SHP77 treated with DMSO at 0.1 percent for 48 hours (cell line): ENCODE results near the gene TMEM125.

Experiments used
- DNase-seq: peaks from one replicate; lab custom pipeline; 2025; lab: John Stamatoyannopoulos, UW

TMEM125 gene

DNA sequence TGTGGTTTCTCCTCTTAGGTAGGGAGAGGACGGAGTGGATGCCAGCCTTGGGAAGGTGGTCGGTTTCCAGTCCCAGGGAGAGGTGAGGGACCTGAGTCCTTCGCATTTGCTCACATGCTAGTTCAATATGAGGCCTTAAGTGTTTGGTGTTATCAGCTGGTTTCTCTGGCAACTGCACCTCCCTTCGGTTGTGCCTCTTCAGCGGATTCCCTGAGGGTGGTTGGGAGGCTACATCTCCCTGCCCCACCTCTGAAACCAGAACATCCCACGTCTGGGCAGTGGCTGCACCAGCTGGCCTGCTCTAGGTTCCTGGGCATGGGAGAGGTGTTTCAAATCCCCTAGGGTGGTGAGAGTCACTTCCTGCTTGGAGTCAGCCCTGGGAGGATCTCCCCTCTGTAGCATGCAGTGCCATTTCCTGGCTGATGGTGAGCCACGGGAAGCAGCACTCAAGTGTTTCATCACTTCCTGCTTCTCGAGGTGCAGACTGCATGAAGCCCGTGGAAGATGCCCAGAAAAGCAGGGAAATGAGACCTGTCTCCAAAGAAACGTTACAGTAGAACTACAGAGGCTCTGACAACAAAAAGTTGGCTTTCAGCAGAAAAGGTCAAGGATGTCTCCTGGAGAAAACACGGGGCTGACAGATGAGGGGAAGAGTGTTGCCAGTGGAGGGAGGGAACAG lies 4.5 kb downstream of the TMEM125 start:
- DNase-seq: no peak

DNA sequence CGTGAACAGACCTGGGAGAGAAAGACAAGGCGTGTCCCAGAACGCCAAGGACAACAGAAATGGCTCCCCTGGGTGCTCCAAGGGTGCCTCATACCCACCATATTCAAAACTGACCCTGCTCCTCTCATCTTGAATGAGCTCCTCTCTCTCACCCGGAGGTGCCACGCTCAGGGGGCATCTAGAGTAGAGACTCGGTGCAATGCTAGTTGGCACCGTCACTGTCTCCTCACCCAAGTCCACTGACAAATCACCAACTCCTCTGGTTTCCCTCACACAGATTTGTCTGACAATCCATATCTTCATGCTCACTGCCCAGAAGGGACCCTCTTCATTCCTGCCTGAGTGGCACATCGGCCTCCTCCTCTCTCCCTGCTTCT lies 5.0 kb downstream of the TMEM125 start:
- DNase-seq: no peak

DNA sequence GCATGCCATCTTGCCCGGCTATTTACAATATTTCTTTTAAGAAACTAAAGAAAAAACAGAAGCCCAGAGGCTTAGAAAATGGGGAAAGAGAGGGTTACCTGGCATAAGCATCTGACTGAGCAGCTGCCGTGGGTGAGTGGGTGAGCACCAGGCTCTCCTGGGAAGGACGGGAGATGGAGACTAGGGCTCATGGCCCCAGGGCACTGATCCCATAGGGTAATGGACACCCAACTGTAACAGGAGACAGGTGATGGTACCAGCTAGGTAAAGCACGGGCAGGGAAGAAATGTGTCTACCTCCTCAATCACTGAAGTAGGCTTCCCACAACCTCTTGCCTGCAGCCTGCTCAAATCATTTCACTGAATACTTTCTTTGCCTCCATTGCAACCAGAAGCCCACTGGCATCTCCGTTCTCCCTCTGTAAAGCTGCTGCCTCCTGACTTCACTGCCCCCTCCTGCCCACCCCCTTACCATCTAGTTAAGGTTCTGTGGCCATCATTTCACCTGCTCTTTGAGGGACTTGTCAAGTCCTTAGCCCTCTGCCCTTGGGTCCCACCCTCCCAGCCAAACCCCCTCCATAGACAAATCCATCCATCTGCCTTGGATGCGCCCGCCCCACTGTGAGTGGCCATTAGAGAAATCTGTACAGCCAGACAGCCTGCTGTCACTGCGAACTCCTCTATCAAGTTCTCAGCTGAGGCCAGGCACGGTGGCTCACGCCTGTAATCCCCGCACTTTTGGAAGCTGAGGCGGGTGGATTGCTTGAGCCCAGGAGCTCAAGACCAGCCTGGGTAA lies 6.2 kb downstream of the TMEM125 start:
- DNase-seq: no peak

DNA sequence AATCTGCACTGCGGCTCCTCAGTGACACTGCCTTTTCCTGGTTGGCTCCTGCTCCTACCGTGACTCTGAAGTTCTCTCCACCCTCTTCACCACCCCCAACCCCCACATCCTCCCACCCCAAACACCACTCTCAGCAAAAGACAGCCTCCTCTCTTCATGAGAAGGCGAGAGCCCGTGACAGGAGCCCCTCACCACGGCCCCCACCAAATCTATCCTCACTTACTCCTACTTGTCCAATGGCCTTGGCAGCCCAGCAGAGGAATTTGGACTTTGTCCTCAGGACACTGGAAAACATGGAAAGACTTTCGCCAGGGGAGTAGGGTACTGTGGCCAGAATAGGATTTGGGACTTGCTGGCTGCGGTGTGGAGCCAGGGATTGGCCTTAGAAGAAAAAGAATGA lies 6.9 kb downstream of the TMEM125 start:
- DNase-seq: no peak

DNA sequence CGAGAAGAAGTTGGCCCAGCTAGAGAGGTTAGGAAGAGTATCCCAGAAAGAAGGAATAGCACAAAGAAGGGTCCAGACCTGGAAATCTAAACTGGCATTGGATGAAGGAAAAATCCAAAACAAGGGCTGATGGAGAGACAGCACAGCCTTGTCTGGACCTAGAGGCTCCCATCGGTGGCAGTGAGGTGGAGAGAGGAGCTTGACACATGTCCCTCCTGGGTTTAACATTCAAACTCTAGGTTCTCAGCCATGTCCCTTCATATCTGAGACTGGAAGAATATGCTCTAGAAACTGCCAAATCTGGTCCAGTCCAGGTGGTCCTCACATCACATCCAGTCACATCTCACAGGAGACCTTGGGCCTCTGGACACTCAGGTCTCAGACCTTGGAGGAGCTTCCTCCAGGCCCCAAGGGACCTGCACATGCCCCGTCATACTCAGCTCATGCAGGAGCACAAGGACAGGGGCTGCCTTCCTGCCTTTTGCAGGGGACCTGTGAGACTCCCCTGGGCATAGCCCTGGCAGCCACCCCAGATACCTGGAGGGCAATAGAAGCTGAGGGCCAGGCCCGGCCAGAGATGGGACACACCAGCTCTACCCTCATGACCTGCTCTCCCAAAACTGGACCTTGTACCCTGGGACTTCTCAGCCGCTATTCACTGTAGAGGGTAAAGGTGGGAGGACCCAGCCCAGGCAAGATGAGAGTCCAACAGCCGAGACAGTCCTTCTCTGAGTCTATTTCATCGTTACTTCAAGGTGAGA lies 7.5 kb downstream of the TMEM125 start:
- DNase-seq: no peak

DNA sequence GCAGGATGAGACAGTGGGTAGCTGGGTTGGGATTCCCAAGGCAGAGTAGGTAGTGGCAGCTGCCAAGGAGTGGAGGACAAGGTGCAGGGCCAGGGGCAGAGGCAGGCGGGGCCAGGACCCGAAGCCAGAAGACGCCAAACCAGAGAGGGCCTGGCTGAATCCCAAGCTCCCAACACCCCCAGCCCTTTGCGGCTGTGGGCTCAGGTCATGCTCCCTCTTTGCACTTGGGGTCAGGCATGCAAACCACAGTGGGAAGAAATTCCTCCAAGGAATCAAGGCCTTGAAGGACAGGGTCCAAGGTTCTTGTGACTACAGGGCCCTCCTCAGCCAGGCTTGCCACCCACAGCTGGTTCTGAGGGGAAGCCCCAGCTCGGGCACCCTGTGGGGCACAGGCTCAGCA lies 9.4 kb downstream of the TMEM125 start:
- DNase-seq: no peak

DNA sequence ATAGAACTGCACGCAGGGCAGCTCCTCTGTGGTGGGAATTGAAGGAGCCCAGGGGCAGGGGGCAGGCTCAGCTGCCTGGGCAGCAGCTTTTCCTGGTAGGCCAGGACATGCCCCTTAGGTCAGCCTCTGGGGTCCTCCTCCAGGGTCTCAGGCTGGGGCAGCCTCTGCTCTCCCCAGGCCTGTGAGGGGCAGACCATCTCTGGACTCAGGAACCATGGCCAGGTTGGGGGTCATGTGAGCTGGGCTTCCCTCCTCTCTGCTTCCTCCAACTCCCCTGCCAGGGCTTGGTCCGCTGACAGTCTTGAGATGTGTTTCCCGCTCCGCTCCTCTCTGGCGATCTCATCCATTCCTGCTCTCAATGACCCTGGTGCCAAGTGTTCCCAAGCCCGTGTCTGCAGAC lies 9.9 kb downstream of the TMEM125 start:
- DNase-seq: no peak

DNA sequence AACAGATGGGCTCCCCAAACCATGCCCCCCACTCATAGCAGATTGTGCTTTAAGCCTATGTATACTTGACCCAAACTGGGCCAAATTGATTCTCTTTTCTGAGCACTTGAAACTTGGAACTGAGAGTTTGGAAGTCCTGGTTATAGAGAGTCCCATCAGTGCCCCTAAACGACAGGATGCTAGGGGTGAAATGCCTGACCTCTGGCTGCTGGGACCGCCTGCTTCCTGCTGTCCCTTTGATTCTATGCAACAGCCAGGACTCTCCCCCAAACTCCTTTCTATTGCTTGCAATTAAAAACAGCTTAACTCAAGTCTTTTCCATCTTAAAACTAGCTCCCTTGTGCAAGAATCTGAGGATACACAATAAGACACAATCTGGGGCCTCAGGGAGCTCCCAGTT lies 10.9 kb downstream of the TMEM125 start:
- no peak for DNase-seq

DNA sequence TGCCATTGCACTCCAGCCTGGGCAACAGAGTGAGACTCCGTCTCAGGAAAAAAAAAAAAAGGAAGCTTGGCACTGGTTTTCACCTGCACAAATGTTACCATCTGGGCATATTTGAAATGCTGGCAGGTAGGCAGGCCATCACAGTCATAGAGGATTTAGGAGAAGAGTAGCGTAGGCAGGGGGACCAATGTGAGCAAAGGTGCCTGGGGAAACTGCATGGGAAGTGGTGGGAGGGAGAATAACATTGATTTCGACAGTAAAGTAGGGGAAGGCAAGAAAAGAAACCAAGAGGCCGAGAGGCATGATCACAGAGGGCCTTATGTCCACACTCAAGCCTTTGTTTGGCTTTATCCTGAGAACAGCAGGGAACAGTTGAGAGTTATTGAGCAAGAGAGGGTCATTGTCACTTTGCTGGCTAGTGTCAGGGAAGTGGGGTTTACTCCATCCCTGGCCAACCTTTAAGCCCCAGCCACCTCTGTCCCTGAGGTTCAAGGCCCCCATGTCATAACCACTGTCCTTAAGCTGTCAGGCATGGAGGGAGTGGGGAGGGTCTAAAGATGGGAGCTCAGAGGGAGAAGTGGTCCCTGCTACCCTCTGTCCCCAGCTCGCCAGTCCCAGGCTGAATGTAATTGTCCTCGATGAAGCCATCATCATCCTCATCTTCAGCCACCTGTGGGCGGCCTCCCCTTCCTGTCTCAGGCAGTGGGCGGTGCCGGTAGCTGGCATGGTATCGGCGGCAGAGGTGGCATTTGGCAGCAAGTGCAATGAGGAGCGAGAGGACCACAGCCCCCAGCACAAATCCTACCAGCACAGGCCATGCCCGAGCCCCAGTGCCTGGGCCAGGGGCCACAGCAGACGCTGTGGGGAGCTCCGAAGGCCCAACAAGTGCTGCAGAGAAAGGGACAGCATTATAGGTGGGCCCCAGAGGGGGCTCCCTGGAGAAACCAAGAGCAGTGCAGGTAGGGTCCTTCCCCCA lies 12.7 kb downstream of the TMEM125 start:
- DNase-seq: no peak

DNA sequence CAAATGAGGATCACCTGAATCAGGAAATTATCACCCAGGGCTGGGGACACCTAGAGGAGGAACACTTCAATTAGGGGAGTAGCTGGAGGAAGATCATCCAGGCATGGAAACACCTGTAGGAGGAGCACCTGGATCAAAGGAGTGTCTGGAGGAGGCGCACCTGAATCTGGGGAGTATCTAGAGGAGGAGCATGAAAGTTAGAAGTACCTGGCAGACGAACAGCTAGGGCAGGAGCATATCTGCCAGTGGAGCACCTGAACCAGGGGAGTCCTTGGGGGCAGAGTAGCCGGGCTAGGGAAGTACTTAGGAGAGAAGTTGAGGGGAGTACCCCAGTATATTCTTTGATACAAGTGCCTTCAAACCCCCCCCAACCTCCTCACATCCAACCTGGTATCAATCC lies 14.3 kb downstream of the TMEM125 start:
- no peak for DNase-seq

DNA sequence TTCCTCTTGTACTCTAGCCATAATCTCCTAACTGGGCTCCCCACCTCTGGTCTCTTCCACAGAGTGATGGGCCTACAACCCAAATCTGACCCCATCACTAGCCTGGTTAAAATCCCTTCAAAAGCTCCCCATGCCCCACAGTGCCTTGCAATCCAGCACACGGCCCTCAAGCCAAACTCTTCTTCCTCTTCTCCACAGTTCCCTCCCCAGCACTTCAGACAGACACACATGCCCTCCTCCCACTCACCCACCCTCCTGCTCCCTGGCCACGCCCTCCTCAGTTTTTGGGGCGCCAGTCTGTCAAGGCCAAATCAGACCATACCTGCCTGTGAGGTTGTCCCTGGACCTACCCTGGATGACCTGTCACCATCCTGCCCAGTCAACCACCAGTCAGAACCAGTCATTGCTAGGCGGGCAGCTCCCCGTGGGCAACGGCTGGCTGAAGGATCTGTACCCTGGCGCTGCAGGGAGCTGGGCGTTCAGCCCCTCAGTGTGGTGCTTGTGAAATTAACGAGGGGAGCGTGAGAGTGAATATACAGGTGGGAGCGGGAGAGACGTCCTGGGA lies 14.8 kb downstream of the TMEM125 start:
- no peak for DNase-seq

DNA sequence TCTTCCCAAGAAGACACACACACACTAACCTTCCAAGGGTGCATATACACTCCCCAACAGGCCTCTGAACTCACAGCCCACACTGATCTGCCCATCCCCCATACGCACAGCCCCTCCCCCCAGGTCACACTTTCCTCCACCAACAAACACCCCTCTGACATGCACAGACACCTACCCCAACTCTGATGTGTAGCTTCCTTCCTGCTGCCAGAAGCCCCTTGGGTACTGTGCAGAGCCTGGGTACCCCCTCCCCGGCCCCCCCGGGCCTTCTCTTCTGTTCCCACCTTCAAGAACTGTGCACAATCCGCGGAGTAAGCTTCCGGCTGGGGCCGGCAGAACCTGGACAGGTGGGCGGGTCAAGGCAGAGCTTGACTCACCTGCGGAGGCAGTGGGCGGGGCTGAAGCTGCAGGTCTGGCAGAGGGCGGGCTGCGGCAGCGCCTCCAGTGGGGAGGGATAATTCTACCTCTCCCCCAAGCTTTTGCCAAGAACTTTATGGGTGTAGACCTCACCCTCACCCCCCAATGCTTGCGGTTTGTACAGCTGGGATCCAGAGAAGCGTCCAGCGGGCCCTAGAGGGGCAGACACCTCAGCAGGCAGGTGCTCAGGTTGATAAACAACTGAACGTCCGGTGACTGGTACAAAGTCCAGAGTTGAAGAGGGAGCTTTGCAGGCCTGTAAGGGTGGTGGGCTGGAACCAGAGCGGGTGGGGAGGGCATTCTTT lies 15.6 kb downstream of the TMEM125 start, which contains the start of gene C1orf210:
Gene C1orf210 (minus strand): TSS at position 313 of the 722 bp plus-strand sequence. CDS start 2,311 bp downstream, outside the sequence.
- no peak for DNase-seq

DNA sequence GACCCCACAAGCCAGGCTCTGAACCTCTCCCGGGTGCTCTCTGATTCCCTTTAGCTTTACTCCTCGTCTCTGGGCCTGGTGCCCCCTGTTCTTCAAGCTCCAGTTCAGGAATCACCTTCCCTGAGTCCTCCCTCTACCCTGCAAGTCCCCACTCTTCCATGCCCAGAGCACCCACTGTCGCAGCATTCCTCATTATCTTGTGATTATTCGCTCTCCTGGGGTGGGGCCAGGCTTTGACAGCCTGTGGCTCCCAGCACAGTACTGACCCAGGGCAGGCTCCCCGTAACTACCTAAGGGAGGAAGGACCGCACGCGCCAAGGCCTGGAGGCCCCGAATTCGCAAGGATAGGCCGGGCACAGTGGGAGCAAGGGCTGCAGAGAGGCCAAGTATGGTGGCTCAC lies 16.3 kb downstream of the TMEM125 start:
- DNase-seq: no peak

DNA sequence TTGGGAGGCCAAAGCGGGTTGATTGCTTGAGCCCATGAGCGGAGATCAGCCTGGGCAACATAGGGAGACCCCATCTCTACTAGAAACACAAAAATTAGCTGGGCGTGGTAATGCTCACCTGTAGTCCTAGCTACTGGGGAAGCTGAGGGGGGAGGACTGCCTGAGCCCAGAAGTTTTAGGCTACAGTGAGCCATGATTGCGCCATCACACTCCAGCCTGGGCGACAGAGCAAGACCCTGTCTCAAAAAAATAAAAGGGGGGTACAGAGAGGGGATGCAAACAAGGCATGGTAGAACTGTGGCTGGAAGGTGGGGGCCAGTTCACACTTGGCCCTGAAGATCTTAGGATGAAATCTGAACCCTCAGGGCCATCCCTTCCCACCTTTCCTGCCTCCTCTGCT lies 16.8 kb downstream of the TMEM125 start:
- DNase-seq: no peak

DNA sequence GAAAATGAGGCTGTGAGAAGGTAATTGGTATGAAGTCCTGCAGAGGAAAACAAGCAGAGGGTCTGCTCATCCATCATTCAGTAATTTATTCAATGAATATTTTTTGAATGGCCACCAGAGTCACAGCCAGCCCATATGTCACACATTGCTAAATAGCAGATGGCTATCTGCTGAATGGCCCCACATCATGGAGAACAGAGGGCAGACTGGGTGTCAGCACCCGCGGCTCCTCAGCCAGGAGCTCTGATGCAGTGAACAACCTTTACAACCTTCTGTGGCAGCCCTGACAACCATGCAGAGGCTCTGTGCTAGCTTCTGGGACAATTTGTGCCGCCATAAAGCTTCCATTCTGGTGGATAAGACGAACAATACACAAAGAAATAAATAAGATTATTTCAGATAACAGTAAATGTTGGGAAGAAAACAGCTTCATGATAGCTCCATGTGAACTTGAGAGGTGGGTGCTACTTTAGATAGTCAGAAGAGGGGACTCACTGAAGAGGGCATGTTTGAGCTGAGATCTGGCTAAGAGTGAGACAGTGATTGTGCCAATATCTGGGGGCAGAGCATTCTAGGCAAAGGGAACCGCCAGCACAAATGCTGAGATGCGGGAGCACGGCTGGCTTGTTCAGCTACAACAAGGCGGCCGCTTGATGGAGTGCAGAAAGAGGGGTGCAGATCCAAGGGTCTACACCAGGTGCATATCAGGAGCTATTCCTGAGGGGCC lies 18.4 kb downstream of the TMEM125 start:
- DNase-seq: no peak

DNA sequence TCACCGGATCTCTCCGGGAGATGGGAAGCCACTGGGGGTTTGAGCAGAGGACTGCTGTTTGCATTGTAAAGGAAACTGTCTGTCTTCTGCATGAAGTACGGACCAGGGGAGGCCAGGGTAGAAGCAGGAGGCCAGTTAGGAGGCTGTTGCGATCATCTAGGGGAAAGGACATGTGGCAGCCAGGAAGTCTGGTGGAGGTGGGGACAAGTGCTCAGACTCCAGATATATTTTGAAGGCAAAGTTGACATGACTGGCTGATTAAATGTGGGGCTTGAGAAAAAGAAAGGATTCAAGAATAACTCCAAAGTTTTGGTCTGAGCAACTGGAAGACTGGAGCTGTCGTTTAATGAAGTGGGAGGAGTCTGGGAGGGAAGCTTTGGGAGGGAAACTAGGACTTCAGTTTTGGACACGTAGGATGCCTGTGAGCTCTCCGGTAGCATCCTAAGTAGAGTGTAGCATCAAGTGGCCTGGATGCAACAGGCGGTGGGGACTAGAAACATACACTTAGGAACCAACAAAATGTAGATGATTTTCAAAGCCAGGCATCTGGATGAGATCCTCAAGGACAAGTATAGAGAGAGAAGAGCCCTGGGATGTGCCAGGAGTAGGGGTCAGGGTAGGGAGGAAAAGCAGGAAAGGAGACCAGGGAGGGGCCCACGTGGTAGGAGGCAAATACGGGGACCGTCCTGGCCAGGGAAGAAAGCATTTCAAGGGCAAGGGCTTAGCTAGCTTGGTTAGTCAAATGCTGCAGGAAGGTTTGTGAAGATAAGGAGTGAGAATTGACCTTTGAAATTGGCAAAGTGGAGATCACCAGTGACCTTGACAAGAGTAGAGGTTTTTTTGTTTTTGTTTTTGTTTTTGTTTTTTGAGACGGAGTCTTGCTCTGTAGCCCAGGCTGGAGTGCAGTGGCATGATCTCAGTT lies 19.3 kb downstream of the TMEM125 start:
- no peak for DNase-seq

DNA sequence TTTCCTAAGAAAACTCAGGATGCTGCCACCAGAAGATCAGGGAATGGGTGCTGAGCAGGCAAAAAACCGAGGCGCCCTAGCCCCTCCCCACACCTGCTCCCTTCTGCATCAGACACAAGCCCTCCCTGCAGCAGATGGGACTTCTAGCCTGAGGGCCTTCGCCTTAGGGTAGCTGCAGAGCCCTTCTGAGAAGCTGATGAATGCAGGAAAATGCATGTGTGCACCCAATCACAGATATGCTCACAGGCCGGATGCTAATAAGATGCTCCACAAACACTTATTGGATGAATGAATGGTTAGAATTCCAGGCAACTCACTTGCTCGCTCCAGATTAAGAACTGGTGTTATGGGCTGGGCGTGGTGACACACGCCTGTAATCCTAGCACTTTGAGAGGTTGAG lies 22.4 kb downstream of the TMEM125 start:
- no peak for DNase-seq

DNA sequence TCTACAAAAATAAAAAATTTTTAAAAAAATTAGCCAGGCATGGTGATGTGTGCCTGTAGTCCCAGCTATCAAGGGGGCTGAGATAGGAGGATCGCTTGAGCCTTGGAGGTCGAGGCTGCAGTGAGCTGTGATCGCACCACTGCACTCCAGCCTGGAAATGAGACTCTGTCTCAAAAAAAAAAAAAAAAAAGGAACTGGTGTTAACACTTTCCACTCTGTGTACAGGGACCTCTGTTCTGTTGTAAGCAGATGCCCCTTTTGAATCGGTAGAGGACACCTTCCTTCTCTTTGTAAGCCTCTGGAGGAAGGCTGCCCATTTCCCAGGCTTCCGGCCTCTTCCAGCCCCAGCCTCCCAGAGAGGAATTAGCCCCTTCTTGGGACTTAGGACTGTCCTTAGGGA lies 22.9 kb downstream of the TMEM125 start:
- no peak for DNase-seq

DNA sequence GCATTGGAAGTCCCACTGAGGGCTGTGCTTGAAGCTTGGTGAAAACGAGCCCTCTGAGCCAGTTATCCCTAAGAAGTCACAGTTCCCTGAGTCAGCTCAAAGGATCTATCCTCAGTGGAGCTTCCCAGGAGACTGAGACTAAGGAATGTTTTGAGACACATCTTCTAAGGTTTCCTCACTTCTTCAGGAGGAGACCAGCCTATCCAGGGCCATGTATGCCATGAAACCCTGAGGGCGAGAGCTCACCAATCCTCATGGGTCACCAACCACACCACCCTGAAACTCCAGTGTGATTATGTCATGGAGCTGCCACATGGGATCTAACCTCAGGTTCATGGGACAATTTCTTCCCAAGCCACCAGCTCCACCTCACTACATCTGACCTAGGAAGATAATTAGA lies 23.4 kb downstream of the TMEM125 start:
- no peak for DNase-seq
